Fibroblast of peridontal ligament (primary cell): Measurements from ENCODE around the gene TRIP11.

Experiments
- DNase-seq: peaks from one replicate; pipeline ENCODE4 v3.0.0-alpha.2; 2010; ENCODE audit errors: extremely low read depth

TRIP11 gene

GRCh38 chr14:91919814-91920213 is 120.0 kb downstream of the TRIP11 start:
- peak; percentile 45 for DNase-seq

- DNase-seq = no peak
These were observed 121.5 kb downstream of the TRIP11 start for GRCh38 chr14:91918186-91918883.
